ENCODE data around the gene TTLL5. TPM values are rescaled to one million over a fixed set of nuclear protein-coding genes. Genes with fewer than 3 reads are reported as not detected.

TTLL5 gene
- total RNA-seq, 1 donor from 2014 or later = 12.2 TPM

DNA sequence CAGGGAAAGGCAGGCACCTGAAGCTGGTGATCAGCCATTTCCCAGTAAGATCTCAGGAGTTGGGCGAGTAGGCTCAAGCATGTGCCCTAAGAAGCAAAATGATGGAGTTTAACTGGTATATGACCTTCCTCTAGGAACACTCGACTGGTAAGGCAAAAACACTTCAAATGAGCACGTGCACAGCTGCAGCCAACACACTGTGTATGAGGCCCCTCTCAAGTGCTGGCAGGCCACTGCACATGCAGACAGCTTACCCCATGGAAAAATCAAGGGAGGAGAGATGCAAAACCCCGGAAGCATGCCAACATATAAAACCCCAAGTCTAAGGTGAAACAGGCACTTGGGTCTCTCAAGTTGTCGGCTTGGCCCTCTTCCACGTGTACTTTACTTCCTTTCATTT lies 39.2 kb downstream of the TTLL5 start:
- DNase-seq (ENCODE audit: low read depth) = no peak

DNA sequence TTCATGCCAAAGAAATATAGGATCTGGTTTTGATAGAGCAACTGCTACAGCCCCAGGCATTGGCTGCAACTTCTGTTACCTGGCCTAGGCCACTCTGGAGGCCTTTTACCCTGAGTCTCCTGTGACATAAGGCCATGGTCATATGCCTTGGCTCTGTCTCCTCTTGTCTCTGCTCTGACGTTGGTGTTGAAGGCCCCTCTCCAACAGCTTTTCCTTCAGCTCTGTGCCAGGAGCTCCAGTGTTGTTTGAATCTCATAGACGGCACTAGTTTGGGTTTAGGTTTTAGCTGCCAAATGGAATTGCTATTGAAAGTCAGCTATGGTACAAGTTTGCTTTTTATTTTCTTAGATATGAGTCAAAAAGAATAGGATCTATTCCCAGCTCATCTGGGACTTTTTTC lies 41.1 kb downstream of the TTLL5 start:
- no peak for DNase-seq (ENCODE audit: low read depth)

DNA sequence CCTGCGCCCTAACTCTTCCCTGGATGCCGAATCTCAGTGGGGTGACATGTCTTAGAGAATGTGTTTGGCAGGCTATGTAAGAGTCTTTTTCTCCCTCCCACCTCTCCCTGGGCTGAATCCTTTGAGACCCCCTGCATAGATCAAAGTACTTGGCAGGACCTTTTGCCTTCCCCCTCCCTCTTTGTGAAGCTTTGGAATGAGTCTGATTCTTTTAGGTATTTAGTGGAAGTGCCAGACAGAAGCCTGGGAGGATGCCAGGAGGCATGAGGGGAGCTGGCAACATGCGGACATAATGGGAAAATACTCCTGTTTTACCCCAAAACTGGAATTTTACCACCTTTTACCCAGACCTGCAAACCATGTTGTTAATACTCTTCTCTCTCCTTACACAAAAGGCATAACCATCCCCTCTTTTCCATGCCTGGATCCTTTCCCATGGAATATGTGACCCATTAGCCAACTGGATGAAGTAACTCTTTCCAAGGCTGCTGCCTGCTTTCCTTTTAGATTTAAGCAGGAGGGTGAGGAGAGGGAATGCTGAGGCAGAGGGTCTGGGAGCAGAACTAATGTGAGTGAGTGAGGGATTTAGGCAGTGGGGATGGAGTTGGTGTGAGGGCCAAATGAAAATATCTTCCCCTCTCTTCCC lies 41.7 kb downstream of the TTLL5 start:
- DNase-seq (ENCODE audit: low read depth) = no peak

DNA sequence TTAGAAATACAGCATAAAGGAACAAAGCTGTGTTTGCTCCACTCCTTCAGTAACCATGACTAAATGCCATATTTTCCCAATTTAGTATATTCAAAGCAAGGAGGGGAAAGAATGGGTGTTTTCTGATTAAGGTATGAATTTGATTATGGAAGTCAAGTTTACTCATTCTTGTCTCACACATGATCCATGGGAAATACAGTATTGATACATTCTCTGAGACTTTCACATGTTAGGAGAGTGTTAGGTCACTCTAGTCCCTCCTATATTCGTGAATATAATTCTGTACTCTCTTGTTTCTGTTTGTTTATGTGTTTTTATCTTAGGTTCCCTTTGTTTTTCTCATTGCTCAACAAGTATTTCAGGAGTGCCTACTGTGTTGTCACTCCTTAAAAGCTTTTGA lies 42.4 kb downstream of the TTLL5 start:
- DNase-seq (ENCODE audit: low read depth) = no peak

DNA sequence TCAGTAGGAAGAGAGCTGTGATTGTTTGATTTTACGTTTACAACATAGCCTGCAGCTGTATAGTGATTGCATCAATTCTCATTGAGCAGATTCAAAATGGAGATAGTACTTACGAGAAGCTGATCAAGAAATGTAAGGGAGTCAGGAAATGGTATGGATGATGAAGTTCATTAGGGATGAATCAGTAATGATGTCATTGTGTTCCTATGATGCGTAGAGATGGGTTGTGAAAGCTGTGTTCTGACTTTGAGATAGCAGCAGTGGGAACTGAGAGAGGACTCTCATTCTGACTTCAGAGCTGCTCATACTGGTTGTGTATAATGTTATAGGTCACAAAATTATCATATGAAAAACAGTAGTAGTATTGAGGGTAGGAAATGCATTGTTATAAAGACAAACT lies 44.0 kb downstream of the TTLL5 start:
- no peak for DNase-seq (ENCODE audit: low read depth)

DNA sequence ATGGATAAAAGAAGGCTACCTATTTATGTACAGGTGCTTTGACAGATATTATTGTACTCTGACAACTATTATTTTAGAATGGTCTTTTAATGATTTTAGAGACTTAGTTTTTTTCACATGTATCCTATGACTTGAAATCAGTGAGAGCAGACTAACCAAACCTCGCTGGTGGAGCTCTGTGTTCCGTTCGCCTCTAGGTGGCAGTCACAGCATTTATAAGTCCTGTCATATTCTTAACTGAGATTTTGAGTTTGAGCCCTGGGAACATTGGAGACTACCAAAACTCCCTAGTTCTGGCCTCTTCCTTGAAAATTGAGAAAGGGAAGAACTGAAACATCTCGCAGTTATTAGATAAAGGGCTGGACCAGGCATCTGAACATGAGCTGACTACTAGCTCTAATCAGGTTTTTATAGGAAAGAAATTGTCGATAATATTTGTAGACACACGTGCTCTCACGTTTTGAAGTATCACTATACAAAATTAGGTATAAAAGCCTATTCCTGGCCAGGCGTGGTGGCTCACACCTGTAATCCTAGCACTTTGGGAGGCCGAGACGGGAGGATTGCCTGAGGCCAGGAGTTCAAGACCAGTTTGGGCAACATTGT lies 48.3 kb downstream of the TTLL5 start:
- peak; percentile 87 for DNase-seq (ENCODE audit: low read depth)

DNA sequence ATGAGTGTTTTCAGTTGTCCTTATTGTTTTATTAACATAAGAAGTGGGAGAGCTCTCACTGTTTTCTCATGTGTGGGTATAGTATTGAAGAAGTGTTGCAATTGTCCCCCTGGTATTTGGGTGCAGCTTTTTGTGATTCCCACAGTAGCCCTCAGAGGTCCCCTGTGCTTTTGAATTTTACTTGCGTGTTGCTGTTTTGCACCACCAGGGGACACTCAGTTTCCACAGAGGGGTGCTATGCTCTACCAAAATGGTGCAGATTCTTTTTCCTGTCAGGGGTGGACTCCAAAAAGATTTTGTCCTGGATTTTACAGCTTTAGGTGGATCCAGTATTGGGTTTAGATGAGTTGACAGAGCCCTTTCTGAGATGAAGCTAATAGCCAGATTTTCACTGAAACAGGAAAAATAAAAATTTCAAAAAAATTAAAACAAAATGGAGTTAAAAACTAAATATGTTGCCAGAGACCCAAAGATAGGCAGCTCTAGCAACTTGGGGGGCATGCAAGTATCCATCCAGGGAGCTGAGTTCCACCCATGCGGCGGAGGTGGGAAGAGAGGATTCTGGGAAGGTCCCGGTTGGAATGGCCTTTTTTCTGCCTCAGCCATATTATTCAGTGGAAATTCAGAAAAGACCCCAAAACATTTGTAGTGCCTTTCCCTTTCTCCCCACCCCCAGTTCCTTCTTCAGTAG lies 50.2 kb downstream of the TTLL5 start:
- DNase-seq (ENCODE audit: low read depth) = peak; percentile 77

DNA sequence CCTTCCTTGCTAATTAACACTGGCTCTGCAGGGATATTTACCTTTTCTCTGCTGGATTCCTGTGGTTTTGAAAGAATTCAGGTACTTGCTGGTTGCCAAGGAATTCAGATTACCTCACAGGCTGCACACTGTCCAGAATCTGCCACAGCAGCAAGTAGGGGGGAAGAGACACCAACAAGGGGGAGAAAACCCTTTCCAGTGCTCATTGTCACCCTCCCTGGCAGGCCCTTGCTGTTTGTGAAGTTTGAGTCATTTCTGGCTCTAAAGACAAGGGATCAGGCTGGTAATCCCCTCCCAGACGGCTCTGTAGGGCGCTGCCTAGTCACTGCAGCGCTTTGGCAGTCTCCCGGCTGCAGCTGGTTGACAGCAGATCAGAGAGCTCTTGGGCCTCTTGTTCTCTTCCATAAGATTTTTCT lies 50.8 kb downstream of the TTLL5 start:
- DNase-seq (ENCODE audit: low read depth) = peak; percentile 87

DNA sequence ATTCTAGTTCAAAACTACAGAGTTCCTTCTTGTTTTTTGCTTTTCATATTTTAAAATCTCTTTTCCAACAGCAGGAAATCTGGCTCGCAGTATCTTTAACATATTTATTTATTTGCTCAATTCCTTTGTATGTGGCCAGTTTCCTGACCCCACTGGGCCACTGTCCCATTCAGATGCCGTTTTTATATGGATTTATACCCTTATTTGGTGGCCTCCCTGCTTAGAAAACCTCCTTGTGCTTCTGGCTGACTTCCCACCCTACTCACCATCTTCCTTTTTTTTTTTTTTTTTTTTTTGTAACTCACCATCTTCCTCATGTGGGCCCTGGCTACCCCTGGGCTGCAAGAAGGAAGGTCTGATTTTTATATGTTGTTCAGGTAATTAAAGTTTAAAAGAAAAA lies 53.9 kb downstream of the TTLL5 start:
- no peak for DNase-seq (ENCODE audit: low read depth)

DNA sequence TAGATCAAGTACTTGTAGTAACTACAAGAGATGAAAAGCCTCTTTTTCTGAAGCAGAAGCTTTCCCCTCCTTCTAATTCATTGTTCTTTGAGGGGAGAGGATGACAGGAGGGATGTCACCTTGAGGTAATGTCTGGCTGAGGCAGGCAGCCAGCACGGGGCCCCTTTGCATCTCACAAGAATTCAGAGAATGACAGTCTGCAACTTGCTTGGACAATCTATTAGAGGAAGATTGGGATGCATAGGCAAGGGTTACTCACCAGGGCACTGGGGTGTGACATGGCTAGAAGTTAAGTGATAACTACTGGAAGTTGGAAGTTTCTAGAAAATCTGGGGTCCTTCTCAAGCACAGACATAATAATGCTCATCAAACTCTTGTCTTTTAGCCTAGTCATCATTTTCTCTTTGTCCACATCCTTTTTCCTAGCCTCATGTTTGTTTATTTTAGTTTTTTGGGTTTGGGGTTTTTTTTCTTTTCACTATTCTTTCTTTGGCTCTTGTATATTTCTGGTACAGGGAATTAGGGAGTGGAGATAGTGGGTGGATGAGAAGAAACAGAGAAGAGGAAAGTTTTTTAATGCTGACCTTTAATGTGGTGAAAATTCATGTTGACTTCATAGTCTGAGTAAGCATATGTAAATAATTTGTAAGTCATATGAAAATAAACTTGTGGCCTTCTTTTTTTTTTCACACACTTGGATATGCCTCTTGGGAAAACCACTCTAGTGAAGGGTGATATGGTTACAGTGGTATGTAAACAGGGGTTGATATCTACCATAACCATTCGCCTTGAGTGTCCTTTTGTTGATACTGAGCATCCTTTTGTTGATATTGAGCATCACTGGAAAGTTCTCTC lies 55.1 kb downstream of the TTLL5 start:
- DNase-seq (ENCODE audit: low read depth) = peak; percentile 21

DNA sequence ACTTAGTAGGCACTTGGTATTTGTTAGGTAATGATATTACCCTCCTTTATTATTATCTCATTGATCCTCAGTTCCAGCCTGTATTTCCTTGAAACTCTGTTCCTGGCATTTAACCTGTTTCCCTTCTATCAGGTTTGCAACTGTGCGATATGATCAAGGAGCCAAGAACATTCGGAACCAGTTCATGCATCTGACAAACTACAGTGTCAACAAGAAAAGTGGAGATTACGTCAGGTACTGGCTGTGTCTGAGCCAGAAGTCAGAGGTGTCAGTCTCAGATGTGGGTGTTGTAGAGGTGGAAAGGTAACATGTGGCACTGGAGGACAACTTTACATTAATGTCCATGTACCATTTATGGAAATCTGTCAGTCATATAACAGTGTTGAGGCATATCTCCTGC lies 56.7 kb downstream of the TTLL5 start:
- DNase-seq (ENCODE audit: low read depth) = no peak

DNA sequence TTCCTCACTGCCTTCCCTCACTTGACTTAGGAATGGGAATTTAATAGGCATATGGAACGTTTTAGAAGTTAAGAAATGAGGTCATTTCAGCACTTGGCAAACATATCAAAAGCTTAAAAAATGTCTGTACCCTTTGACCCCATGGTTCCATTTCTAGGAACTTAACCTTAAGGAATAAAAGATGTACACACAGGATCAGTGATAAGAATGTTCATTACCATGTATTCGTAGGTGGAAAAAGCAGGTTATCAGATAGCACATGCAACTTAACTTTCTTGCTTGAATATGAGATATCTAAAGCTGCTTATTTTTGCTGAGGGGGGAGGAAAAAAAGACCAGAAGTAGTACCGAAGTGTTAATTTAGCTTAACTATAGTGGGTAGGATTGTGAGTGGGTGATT lies 57.2 kb downstream of the TTLL5 start:
- DNase-seq (ENCODE audit: low read depth) = no peak

DNA sequence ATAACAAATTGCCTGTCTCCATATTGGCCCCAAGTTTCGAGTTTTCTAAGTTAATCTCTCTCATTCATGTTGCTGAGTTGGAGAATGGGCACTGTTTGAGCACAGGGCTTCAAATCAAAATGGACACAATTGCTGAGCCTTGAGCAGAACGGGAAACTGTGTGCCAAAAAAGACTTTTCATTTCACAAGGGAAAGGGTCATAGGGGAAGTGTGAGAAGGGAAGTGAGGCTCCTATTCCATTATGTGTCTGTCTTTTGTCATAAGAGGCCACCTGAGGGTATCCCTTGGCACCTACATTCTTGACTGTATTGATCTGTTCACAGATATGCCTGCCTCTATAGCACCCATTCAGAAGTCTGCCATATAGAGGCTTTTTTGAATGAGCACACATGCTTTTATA lies 59.1 kb downstream of the TTLL5 start:
- no peak for DNase-seq (ENCODE audit: low read depth)

DNA sequence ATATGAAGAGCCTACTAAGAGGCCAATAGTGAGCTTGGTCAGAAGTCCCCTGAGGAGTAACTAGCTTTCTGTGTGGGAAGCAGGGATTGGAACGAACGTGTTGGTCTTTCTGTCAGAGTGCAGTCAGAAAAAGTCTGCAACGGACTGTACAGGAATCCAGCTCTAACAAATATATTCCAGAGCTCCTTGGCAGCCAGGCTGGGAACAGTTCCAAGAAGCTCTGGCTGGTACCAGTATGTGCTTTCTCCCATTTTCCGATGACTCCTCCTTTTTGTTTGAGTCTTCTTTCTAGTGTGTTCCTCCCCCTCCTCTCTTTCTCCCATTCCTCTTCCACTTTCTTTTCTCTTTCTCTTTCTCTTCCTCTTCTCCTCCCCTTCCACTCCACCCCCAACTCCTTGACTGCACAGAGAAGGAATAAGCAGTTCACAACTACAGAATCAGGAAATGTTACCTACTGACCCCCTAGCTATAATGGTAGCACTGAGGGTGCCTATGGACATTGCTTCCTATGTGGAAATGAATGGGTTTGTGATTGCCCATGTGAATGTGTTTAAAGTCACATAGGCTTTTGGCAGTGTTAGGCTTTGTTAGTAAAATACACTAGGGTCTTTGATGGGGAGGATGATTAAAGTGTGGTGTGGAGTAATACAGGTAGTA lies 59.9 kb downstream of the TTLL5 start:
- DNase-seq (ENCODE audit: low read depth) = peak; percentile 47

DNA sequence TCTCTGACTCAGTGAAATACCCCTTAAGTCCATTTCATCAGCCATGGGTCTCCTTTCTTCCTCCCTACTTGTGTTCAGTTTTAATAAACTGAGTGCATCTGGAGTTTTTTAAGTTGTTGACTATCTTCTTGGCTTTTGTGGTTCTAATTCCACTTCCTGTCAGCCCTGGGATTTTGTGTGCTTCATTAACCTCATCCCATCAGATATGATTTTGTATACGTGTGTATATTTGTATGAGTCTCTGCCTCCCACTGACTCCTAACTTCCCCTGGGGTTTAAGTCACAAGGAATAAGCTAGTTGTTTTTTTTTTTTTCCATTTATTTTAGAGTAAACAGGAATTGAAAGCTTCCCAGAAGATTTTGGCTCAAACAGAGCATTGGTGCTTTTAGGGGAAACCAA lies 62.7 kb downstream of the TTLL5 start:
- DNase-seq (ENCODE audit: low read depth) = peak; percentile 20

DNA sequence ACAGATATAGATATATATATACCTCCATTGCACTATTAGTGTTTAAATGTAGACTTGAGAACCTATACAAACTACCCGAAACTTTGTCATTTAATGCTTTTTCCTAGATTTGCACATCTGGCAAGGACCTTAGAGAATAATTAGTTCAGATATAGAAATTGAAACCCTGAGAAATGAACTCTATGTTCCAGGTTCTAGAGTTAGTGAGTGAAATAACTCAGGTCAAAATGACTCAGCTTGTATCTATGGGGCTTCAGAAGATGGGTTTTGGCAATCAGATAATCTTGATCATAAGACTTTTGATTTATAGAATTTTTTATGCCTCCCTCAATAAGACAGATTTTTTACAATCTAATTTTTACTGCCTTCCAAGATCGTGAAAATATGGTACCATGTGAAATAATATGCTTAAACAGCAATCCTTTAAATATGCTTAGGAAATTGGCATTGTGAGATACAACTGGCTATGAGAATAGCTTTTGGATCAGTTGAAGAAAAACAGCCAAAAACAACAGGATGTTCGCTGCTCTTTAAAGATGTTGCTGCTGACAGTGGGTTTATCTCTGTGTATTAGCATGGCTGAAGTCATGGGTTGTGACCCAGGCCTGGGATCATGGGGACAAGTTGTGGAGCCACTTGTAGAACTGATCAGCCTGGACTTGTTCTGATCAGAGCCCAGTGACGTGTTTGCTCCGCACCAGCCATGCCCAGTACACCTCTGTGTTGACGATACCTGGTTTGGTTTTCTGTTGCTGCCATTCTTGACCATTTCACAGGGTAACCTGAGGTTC lies 63.6 kb downstream of the TTLL5 start:
- DNase-seq (ENCODE audit: low read depth) = no peak

DNA sequence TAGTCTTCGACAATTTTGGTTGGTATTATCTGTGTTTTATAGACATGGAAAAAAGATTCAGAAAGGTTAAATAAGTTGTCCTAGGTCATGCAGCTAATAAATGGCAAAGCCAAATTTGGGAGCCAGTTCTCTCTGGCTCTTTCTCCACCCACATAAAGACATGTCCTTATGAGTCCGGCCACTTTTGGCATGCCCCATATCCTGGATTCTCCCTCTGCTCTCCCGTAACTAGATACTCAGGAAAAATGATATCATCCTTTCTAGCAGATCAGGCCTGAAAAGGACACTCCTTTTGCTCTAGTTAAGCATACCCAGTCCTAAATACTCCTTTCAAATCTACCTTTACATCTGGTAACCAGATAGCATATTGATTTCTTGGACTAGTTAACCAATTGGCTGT lies 64.4 kb downstream of the TTLL5 start:
- peak; percentile 82 for DNase-seq (ENCODE audit: low read depth)

DNA sequence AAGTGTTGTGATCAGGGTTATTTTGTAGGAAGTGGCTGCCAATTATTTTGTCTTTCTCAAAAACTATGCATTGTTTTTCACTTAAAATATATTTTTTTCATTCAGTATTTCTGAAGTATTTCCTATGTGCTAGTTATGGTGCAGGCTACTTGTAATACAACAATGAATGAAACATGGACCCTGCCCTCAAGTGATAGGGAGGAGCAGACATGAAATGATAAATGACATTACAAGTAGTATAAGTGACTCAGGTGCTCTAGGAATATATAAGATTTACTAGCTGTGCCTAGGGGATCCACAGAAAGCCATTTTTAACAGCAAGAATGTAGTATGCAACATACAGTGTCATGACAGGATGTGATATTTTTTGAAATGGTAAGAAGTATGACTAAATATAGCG lies 65.3 kb downstream of the TTLL5 start:
- DNase-seq (ENCODE audit: low read depth) = no peak

DNA sequence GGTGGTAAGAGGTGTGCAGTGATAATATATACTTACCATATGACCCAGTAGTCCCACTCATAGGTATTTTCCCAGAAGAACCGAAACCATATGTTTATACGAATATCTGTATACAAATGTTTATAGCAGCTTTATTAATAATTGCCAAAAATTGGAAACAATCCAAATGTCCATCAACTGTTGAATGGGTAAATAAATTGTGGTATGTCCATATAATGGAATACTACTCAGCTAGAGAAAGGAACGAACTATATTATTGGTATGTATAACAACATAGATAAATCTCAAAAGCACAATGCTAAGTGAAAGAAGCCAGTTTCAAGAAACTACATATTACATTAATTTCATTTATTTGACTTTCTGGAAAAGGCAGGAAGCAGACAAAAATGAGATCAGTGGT lies 66.1 kb downstream of the TTLL5 start:
- DNase-seq (ENCODE audit: low read depth) = no peak

DNA sequence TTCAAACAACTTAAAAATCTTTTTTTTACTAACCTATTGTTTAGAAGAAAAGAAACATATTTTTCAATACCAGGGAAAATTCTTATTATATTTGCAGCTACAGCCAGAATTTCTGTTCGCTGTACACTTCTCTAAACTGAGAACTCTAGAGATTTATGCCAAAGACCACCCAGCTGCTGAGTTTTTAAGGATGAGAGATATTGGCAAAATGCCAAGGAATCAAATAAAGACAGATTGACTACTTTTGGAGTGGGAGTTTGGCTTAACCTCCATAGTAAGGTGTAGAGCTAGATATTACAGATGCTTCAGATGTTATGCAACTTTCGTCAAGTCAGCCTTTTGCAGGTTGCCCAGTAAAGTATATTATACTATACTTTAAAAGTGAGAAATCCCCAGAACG lies 71.8 kb downstream of the TTLL5 start:
- DNase-seq (ENCODE audit: low read depth) = no peak

DNA sequence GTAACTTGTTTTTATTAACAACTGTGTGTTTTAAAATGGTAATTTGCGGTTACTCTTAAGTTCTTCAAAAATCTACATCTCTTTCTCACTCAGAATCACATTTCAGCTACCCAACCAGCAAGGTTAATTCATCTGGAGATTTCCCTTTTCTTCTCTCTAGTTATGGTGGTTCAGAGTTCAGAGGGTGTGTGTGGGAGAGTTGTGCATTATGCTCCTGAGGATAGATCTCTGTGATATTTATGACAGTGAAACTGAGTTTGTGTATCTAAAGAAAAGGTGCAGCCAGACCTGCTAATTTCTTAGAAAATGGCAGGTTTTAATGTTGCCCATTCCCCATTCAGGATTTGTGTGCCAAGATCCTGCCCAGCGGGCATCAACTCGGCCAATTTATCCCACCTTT lies 73.8 kb downstream of the TTLL5 start:
- DNase-seq (ENCODE audit: low read depth) = no peak
